ENCODE data around the gene AK5. TPM values are rescaled to one million over a fixed set of nuclear protein-coding genes. Genes with fewer than 3 reads are reported as not detected.
"Not testable (repeated sequence)": the region's sequence is repeated elsewhere in the genome, so short reads cannot be mapped to it uniquely, and the experiment has no call there.

AK5 gene
- total RNA-seq, 1 donor from 2014 or later = not detected

DNA sequence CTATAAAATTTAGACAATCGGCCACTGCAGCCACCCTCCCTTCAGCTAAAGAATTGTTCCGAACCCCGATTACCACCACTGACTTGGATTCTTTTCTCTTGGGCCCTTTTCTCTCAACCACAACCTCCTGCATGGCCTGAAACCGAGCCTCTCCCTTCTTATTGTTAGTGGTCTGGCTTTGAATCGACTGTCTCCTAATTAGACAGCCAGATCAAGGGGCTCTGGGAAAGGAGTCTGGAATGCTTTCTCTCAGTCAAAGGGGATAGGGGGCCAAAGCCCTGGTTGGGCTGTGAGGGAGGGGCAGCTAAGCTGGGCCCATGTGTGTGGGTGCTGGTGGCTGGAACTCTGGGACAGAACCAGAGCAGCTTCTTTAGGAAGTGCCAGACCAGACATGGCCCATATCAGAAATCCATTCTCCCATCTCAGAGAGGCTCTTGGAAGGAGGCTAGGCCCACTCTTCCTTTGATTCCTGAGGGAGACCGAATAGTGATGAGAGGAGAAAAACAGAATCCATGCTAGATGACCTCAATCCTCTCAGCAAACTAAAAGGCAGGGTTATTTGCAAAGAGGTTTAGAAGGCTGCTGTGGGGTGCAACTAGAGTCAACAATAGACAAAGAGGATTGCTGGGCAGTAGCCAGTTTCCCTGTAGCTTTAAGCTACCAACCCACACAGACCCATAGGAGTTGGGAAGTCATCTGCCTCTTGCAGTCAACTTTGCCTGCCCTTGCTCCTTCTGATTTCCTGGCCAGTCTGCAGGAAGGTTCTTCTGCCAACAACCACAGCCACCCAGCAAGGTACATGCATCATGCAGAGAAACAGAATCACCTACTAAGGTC lies 117.6 kb downstream of the AK5 start:
- no peak for DNase-seq (ENCODE audit: low spot score)
- Mint-ChIP-seq H3K36me3 (ENCODE audit: low read depth) (no peaks in the 10 kb centered on the region), H3K27me3 (ENCODE audit: insufficient read depth) (no peaks in the 10 kb centered on the region), H3K4me3 (no peak overlapping the region), H3K4me1 (ENCODE audit: low read depth) (no peaks in the 10 kb centered on the region), H3K27ac (no peak overlapping the region), H3K9me3 (no peaks in the 10 kb centered on the region)
- intact Hi-C loops (cut with micrococcal nuclease) = no loop called here

DNA sequence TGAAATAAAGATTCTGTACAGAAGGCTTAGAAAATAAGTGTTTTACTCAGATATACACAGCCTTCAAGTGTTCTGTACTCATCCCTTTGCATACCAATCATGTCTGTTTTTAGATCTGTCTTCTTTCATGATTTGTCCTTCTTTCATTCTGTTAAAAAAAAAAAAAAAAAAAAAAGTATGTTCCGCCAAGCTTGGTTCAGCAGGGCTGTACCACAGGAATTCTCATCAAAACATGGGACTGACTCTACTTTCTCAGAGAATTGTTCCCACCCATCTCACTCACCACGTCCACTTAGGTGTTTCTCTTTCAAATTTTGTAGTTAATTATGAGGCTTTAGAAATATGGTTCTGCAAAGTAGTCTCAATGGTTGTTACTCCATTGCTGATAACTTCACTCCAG lies 119.0 kb downstream of the AK5 start:
- no peak for DNase-seq (ENCODE audit: low spot score)
- H3K9me3 Mint-ChIP-seq = no peaks in the 10 kb centered on the region
- H3K4me1 Mint-ChIP-seq (ENCODE audit: low read depth) = no peaks in the 10 kb centered on the region
- intact Hi-C loops (cut with micrococcal nuclease) = no loop called here
- no peaks in the 10 kb centered on the region for H3K27me3 Mint-ChIP-seq (ENCODE audit: insufficient read depth)
- H3K36me3 Mint-ChIP-seq (ENCODE audit: low read depth) = no peaks in the 10 kb centered on the region
- H3K4me3 Mint-ChIP-seq = no peak overlapping the region
- H3K27ac Mint-ChIP-seq = no peak overlapping the region

DNA sequence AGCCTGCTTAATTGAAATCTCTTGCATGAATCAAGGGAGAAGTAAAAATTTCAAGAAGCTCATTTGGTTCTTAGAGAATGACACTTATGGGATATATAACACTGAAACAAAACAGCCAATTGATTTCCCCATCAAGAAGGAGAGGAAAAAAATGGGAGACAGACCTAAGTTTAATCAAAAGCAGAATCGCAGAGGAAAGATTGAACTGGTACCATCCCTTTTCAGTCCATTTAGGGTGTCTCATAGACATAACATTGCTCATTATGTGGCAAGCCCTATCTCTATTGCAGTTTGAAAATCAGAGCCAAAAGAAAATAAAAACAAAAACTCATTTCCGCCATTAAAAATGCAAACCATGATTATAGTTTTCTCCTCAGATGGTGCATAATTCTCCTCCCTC lies 119.6 kb downstream of the AK5 start:
- no peaks in the 10 kb centered on the region for H3K4me1 Mint-ChIP-seq (ENCODE audit: low read depth)

DNA sequence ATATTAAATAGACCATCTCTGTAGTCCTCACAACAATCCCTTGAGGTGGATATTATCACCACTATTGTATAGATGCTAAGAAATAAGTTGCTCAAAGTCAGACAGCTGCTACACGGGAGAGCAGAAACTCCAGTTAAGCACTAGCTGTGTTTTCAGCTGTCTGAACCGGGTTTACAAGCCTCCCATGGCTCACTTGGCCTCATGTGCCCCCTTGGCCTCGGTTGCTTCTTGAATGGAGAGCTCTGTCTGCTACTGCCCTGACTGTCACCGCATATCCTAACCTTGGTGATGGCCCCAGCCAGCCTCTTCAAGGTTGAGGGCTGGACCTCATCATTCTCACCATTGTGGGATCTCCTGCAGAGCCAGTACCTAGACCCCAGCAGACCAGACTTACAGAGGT lies 123.4 kb downstream of the AK5 start:
- Mint-ChIP-seq H3K4me3 (no peak overlapping the region), H3K36me3 (ENCODE audit: low read depth) (no peaks in the 10 kb centered on the region), H3K9me3 (peaks cover 3% of the 10 kb centered on the region), H3K4me1 (ENCODE audit: low read depth) (no peaks in the 10 kb centered on the region), H3K27me3 (ENCODE audit: insufficient read depth) (no peaks in the 10 kb centered on the region), H3K27ac (no peak overlapping the region)
- intact Hi-C loops (cut with micrococcal nuclease) = no loop called here
- no peak for DNase-seq (ENCODE audit: low spot score)

More for the DNA sequence above, 119.6 kb downstream of the AK5 start:
- no peak overlapping the region for H3K4me3 Mint-ChIP-seq
- H3K27me3 Mint-ChIP-seq (ENCODE audit: insufficient read depth) = no peaks in the 10 kb centered on the region
- H3K27ac Mint-ChIP-seq = no peak overlapping the region
- H3K9me3 Mint-ChIP-seq = no peaks in the 10 kb centered on the region
- intact Hi-C loops (cut with micrococcal nuclease) = no loop called here
- DNase-seq (ENCODE audit: low spot score) = no peak
- no peaks in the 10 kb centered on the region for H3K36me3 Mint-ChIP-seq (ENCODE audit: low read depth)

DNA sequence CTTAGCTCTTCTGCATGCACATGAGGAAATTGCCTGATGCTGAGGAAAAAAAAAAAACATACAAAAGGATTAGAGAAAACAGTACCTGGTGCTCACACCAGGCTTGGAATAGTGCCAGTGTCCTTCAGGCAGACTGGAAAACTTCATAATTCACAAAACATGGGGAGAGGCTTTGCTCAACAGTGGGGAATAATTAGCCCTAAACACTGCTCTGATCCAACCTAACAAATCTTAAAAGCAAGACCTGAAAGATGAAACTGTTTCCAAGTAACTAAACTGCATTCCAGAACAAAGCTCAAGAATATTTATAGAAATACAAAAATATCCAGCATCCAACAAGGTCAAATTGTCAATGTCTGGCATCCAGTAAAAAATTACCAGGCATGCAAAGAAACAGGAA lies 124.8 kb downstream of the AK5 start:
- no peaks in the 10 kb centered on the region for H3K36me3 Mint-ChIP-seq (ENCODE audit: low read depth)
- no peaks in the 10 kb centered on the region for H3K27me3 Mint-ChIP-seq (ENCODE audit: insufficient read depth)
- no peak overlapping the region for H3K27ac Mint-ChIP-seq
- no peaks in the 10 kb centered on the region for H3K4me1 Mint-ChIP-seq (ENCODE audit: low read depth)
- no peak overlapping the region for H3K4me3 Mint-ChIP-seq
- H3K9me3 Mint-ChIP-seq = peaks cover 3% of the 10 kb centered on the region
- intact Hi-C loops (cut with micrococcal nuclease) = no loop called here
- no peak for DNase-seq (ENCODE audit: low spot score)

DNA sequence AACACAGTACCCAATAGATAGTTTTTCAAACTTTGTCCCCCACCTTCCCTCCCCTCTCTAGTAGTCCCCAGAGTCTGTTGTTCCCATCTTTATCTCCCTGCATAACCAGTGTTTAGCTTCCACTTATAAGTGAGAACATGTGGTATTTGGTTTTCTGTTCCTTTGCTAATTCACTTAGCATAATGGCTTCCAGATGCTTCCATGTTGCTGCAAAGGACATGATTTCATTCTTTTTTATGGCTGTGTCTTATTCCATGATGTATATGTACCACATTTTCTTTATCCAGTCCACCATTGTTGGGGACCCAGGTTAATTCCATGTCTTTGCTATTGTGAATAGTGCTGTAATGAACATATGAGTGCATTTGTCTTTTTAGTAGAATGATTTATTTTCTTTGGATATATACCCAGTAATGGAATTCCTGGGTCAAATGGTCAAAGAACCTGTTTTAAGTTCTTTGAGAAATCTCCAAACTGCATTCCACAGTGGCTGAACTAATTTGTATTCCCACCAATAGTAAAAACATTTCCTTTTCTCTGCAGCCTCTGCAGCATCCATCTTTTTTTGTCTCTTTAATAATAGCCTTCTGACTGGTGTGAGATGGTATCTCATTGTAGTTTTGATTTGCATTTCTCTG lies 126.0 kb downstream of the AK5 start:
- intact Hi-C loops (cut with micrococcal nuclease) = no loop called here
- peaks cover 3% of the 10 kb centered on the region for H3K27me3 Mint-ChIP-seq (ENCODE audit: insufficient read depth)
- H3K4me3 Mint-ChIP-seq = no peak overlapping the region
- peaks cover 3% of the 10 kb centered on the region for H3K9me3 Mint-ChIP-seq
- H3K36me3 Mint-ChIP-seq (ENCODE audit: low read depth) = no peaks in the 10 kb centered on the region
- H3K27ac Mint-ChIP-seq = no peak overlapping the region
- no peaks in the 10 kb centered on the region for H3K4me1 Mint-ChIP-seq (ENCODE audit: low read depth)
- no peak for DNase-seq (ENCODE audit: low spot score)

DNA sequence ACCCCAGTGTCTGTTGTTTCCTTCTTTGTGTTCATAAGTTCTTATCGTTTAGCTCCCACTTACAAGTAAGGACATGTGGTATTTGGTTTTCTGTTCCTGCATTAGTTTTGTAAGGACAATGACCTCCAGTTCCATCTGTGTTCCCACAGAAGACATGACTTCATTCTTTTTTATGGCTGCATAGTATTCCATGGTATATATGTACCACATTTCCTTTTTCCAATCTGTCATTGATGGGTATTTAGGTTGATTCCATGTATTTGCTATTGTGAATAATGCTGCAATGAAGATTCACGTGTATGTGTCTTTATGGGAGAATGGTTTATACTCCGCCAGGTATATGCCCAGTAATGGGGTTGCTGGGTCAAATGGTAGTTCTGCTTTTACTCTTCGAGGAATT lies 127.1 kb downstream of the AK5 start:
- H3K4me3 Mint-ChIP-seq; H3K9me3 Mint-ChIP-seq; H3K27me3 Mint-ChIP-seq (ENCODE audit: insufficient read depth); DNase-seq (ENCODE audit: low spot score); H3K36me3 Mint-ChIP-seq (ENCODE audit: low read depth); H3K27ac Mint-ChIP-seq; intact Hi-C loops (cut with micrococcal nuclease): not testable (repeated sequence)
- peaks cover 10% of the 10 kb centered on the region for H3K4me1 Mint-ChIP-seq (ENCODE audit: low read depth)

DNA sequence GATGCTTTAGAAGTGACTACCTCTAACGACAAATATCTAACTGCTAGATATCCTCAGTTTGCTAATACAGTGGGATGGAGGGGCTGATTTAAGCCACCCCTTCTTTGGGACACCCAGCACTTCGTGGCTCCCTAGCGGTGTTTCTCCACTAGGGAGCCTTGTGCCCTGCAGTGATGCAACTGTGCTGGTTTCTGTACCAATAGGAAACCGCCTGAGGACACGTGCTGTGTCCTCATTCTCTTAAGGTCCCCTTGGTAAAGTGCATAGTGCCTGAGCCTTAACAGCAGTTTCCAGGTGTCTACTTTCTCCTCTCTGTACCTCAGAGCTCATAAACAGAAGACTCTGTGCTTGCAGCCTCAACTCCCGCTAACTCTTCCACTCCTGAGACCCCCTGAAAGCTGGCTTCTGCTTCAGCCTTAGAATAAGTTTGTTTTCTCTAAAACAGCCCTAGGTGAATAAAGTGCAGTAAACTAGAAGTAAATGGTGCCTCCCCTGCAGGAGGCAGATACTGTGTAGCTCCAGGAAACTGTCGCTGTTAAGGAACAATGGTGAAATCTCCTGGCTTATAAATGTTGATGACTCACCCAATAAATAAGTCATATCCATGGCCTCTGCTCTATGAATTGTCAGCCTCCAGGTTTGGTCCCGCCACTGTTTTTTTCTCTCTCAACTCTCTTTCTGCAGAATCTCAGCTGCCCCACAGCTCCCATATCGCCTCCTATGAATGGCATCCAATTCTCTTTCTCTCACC lies 130.4 kb downstream of the AK5 start:
- H3K27ac Mint-ChIP-seq = no peak overlapping the region
- no peak for DNase-seq (ENCODE audit: low spot score)
- no peaks in the 10 kb centered on the region for H3K36me3 Mint-ChIP-seq (ENCODE audit: low read depth)
- H3K4me1 Mint-ChIP-seq (ENCODE audit: low read depth) = peaks cover 12% of the 10 kb centered on the region
- peaks cover 6% of the 10 kb centered on the region for H3K27me3 Mint-ChIP-seq (ENCODE audit: insufficient read depth)
- H3K9me3 Mint-ChIP-seq = peaks cover 3% of the 10 kb centered on the region
- H3K4me3 Mint-ChIP-seq = no peak overlapping the region
- intact Hi-C loops (cut with micrococcal nuclease) = no loop called here

DNA sequence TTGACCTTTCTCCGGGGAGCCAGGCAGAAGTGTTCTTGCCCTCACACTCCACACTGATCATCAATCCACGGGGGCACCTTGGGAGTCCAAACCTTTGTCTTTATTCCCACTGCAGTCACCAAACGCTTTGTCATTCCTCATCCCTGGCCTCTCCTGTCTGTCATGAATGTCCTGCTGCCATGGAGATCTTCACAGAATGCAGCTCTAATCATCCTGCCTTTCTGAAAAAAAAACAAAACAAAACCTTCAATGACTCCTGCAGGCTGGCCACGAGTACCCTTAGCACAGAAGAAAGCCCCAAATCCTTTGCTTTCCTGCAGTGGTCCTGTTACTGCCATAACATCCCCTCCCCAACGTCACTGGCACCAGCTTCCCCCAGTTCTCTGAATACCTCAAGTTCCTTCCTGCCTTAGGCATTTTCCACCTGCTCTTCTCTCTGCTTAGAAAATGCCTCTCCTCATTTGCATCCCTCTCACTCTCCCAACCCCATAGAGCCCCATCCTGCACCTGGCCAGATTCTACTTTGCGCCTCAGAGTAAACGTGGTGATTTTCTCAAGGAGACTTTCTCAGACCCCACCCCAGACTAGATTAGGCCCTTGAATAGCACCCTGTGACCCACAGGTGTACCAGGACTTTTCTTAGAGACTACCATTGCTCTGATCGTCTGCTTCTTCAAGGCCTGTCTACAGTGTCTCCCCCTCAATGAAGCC lies 131.2 kb downstream of the AK5 start:
- H3K4me3 Mint-ChIP-seq = no peak overlapping the region
- peaks cover 6% of the 10 kb centered on the region for H3K27me3 Mint-ChIP-seq (ENCODE audit: insufficient read depth)
- intact Hi-C loops (cut with micrococcal nuclease) = no loop called here
- H3K27ac Mint-ChIP-seq = peak overlapping the region; percentile 1
- no peak for DNase-seq (ENCODE audit: low spot score)
- peaks cover 3% of the 10 kb centered on the region for H3K9me3 Mint-ChIP-seq
- peaks cover 12% of the 10 kb centered on the region for H3K4me1 Mint-ChIP-seq (ENCODE audit: low read depth)
- no peaks in the 10 kb centered on the region for H3K36me3 Mint-ChIP-seq (ENCODE audit: low read depth)

DNA sequence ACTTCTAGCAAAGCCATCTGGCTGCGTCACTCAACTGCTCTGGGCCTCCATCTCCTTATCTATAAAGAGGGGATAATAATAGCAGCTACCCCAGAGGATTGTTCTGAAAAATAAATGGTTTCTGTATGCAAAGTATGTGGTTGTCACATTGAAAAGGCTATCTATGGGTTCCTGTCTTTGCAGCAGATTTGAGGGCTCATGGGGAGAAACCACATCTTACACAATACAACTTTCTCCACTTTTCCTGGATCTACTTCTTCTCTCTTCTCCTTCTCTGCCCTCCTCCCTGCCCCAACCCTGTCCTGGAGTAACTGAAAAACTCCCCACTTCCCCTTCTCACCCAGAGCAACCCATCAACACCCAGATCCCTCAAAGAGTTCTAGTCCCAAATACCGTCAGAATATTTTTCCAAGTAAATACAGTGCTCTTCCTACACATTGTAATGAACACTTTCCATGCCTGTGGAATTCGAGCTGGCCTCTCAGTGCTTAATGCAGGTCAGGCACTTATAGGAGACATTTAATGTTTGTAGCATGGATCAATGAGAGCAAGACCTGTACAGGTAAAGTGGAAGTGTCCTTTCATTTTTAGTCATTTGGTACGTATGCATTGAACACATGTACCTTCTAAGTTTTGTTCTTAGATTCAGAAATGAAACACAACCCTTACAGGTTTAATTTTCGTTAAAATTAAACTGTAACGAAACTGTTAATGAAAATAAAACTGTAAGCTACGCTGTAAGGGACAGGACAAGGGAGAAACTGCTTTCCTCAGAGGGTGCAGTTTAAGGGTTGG lies 131.9 kb downstream of the AK5 start:
- Mint-ChIP-seq H3K27ac (no peak overlapping the region), H3K27me3 (ENCODE audit: insufficient read depth) (peaks cover 6% of the 10 kb centered on the region), H3K9me3 (peaks cover 6% of the 10 kb centered on the region)

DNA sequence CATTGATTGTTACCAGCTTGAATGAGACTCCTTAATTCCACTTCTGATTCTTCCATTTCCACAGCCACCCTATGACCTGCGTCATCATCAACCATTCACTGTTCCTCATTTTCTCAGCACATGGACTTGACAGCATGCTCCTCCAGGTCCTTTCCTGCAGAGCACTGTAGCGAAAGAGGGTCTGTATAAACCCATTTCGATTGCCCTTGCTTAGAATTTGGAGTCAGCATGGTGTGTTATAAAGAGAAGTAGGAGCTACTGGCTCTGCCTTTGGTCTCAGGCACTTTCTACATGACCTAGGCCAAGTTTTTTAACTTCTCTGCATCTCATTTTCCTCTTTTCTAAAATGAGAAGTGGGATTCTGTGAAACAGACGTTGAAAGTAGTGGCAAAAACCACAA lies 133.8 kb downstream of the AK5 start:
- intact Hi-C loops (cut with micrococcal nuclease) = no loop called here

More for the DNA sequence above, 131.9 kb downstream of the AK5 start:
- intact Hi-C loops (cut with micrococcal nuclease) = no loop called here
- no peaks in the 10 kb centered on the region for H3K36me3 Mint-ChIP-seq (ENCODE audit: low read depth)
- H3K4me3 Mint-ChIP-seq = no peak overlapping the region
- no peak for DNase-seq (ENCODE audit: low spot score)
- H3K4me1 Mint-ChIP-seq (ENCODE audit: low read depth) = peaks cover 12% of the 10 kb centered on the region

More for the DNA sequence above, 133.8 kb downstream of the AK5 start:
- H3K4me1 Mint-ChIP-seq (ENCODE audit: low read depth) = peaks cover 12% of the 10 kb centered on the region
- H3K27me3 Mint-ChIP-seq (ENCODE audit: insufficient read depth) = peaks cover 6% of the 10 kb centered on the region
- no peak overlapping the region for H3K4me3 Mint-ChIP-seq
- no peak for DNase-seq (ENCODE audit: low spot score)
- peaks cover 3% of the 10 kb centered on the region for H3K9me3 Mint-ChIP-seq
- H3K27ac Mint-ChIP-seq = no peak overlapping the region
- no peaks in the 10 kb centered on the region for H3K36me3 Mint-ChIP-seq (ENCODE audit: low read depth)
